Kidney epithelial cell (primary cell): Measurements from ENCODE around the gene CD74. TPM values are rescaled to one million over a fixed set of nuclear protein-coding genes. Genes with fewer than 3 reads are reported as not detected.

Experiments
- DNase-seq: peaks from one replicate; pipeline ENCODE4 v3.0.0-alpha.2; 2010; ENCODE audit warnings: low read depth
- H3K27me3 ChIP-seq: 2 replicates; pipeline ENCODE4 v1.6.0; 2011; ENCODE audit warnings: low read length; ENCODE audit not compliant: control insufficient read depth, insufficient read depth
- H3K36me3 ChIP-seq: 2 replicates; pipeline ENCODE4 v1.5.1; 2011; ENCODE audit warnings: low read length; ENCODE audit not compliant: control insufficient read depth, insufficient read depth
- H3K4me3 ChIP-seq: 2 replicates; pipeline ENCODE4 v1.5.1; 2011; ENCODE audit warnings: low read depth, mild to moderate bottlenecking, control low read depth, low read length
- CTCF ChIP-seq: IDR thresholded peaks from 2 replicates; pipeline ENCODE4 v1.5.1; 2011; ENCODE audit warnings: mild to moderate bottlenecking, moderate library complexity, low read length, control low read depth, inconsistent platforms; ENCODE audit not compliant: insufficient read depth, poor library complexity, severe bottlenecking
- total RNA-seq: library from RNA; depleted of rRNA; stranded (reverse); fragments of >200 nt; gene quantifications from 2 replicates; pipeline ENCODE4 v1.2.3, GENCODE V29; 2015

CD74 gene
- total RNA-seq, 1 donor from 2014 or later, result 119 TPM

- no peak for TF ChIP-seq CTCF
- Histone ChIP-seq H3K27me3 (no peaks in the 10 kb centered on the region), H3K4me3 (peak overlapping the region; percentile 33), H3K36me3 (no peaks in the 10 kb centered on the region)
- no peak for DNase-seq
Measured at GRCh38 chr5:150413176-150413901, 629 bp upstream of the CD74 start.

- Histone ChIP-seq H3K4me3 (no peak overlapping the region), H3K27me3 (no peaks in the 10 kb centered on the region), H3K36me3 (no peaks in the 10 kb centered on the region)
- no peak for DNase-seq
- no peak for TF ChIP-seq CTCF
Measured at GRCh38 chr5:150411245-150411979, 1.3 kb downstream of the CD74 start.

- TF ChIP-seq CTCF, result no peak
- Histone ChIP-seq H3K36me3 (no peaks in the 10 kb centered on the region), H3K4me3 (no peak overlapping the region), H3K27me3 (no peaks in the 10 kb centered on the region)
- peak; percentile 50 for DNase-seq
Measured at GRCh38 chr5:150410524-150411244, 2.0 kb downstream of the CD74 start.

- H3K27me3 ChIP-seq, result no peaks in the 10 kb centered on the region
- peak; percentile 76 for DNase-seq
- no peaks in the 10 kb centered on the region for H3K36me3 ChIP-seq
- H3K4me3 ChIP-seq, result no peak overlapping the region
- no peak for TF ChIP-seq CTCF
Measured at GRCh38 chr5:150409638-150410523, 2.8 kb downstream of the CD74 start.

GRCh38 chr5:150408231-150408943 is 4.3 kb downstream of the CD74 start:
- no peaks in the 10 kb centered on the region for H3K36me3 ChIP-seq
- no peak for TF ChIP-seq CTCF
- no peaks in the 10 kb centered on the region for H3K27me3 ChIP-seq
- no peak overlapping the region for H3K4me3 ChIP-seq
- no peak for DNase-seq
